OCI-LY1 (cell line): ENCODE data around the gene SSRP1.
"Not testable (repeated sequence)": the region's sequence is repeated elsewhere in the genome, so short reads cannot be mapped to it uniquely, and the experiment has no call there.

Source experiments
- H2AFZ ChIP-seq: fragments of 200-600 bp; sonication (generic), shearing (Covaris generic); 2 replicates; pipeline ENCODE4 v1.6.0; 2014; ENCODE audit warnings: antibody characterized with exemption, mild to moderate bottlenecking, low read length
- H3F3A ChIP-seq: fragments of 200-600 bp; sonication (generic), shearing (Covaris generic); 2 replicates; pipeline ENCODE4 v1.6.0; 2014; ENCODE audit warnings: mild to moderate bottlenecking, antibody characterized with exemption, low read length, moderate library complexity; ENCODE audit not compliant: insufficient read depth
- H3K27ac ChIP-seq: fragments of 200-600 bp; sonication (generic); 2 replicates; pipeline ENCODE4 v1.5.1; 2014; ENCODE audit warnings: low read length, mixed run types, mild to moderate bottlenecking, low read depth; ENCODE audit not compliant: poor library complexity, severe bottlenecking
- H3K27me3 ChIP-seq: fragments of 200-600 bp; sonication (generic); 2 replicates; pipeline ENCODE4 v1.6.0; 2014; ENCODE audit warnings: antibody characterized with exemption, mild to moderate bottlenecking, low read length, moderate library complexity; ENCODE audit not compliant: insufficient read depth
- H3K36me3 ChIP-seq: fragments of 200-600 bp; sonication (generic); 2 replicates; pipeline ENCODE4 v1.6.1; 2014; ENCODE audit warnings: mild to moderate bottlenecking, antibody characterized with exemption, low read length, moderate library complexity, mixed read lengths; ENCODE audit not compliant: insufficient read depth
- H3K4me1 ChIP-seq: fragments of 200-600 bp; sonication (generic); 2 replicates; pipeline ENCODE4 v1.5.1; 2014; ENCODE audit warnings: mild to moderate bottlenecking, low read length, moderate library complexity; ENCODE audit not compliant: insufficient read depth, severe bottlenecking
- H3K4me2 ChIP-seq: fragments of 200-600 bp; sonication (generic), shearing (Covaris generic); 2 replicates; pipeline ENCODE4 v1.6.1; 2014; ENCODE audit warnings: low read length
- H3K4me3 ChIP-seq: fragments of 200-600 bp; sonication (generic); 2 replicates; pipeline ENCODE4 v1.5.1; 2014; ENCODE audit warnings: low read length, low read depth, mild to moderate bottlenecking, mixed read lengths; ENCODE audit not compliant: poor library complexity, severe bottlenecking
- H3K79me2 ChIP-seq: fragments of 200-600 bp; shearing (Covaris generic); 2 replicates; pipeline ENCODE4 v1.6.1; 2016; ENCODE audit warnings: mixed run types, low read length, mixed read lengths; ENCODE audit not compliant: insufficient read depth
- H3K9ac ChIP-seq: fragments of 200-600 bp; sonication (generic), shearing (Covaris generic); 2 replicates; pipeline ENCODE4 v1.6.1; 2014; ENCODE audit warnings: mild to moderate bottlenecking, low read length, mixed read lengths
- H3K9me2 ChIP-seq: fragments of 200-600 bp; sonication (generic), shearing (Covaris generic); 2 replicates; pipeline ENCODE4 v1.6.1; 2014; ENCODE audit warnings: low read depth, mild to moderate bottlenecking, low read length, mixed read lengths
- H3K9me3 ChIP-seq: fragments of 200-600 bp; shearing (Covaris generic); 2 replicates; pipeline ENCODE4 v1.6.1; 2014; ENCODE audit warnings: low read length, mixed read lengths
- H4K20me1 ChIP-seq: fragments of 200-600 bp; sonication (generic), shearing (Covaris generic); 2 replicates; pipeline ENCODE4 v1.6.0; 2016; ENCODE audit warnings: mild to moderate bottlenecking, low read length; ENCODE audit not compliant: insufficient read depth
- EZH2 ChIP-seq: fragments of 200-600 bp; sonication (generic), shearing (Covaris generic); IDR thresholded peaks from 2 replicates; pipeline ENCODE4 v1.8.0; 2017; ENCODE audit warnings: borderline replicate concordance, mixed run types, mild to moderate bottlenecking, antibody characterized with exemption, low read length, moderate library complexity, mixed read lengths
- TF ChIP-seq, protein P1 (sequence below): fragments of 200-600 bp; sonication (generic), shearing (Covaris generic); IDR thresholded peaks from 2 replicates; pipeline ENCODE4 v1.5.1; 2017; ENCODE audit warnings: mild to moderate bottlenecking, antibody characterized with exemption, low read length, moderate library complexity, mixed read lengths

SSRP1 gene

GRCh38 chr11:57361926-57362325 lies 26.2 kb upstream of the SSRP1 start:
- Histone ChIP-seq H3K9ac (no peak overlapping the region), H3K4me3 (no peak overlapping the region), H3K9me3 (no peaks in the 10 kb centered on the region), H3K4me2 (no peak overlapping the region), H3K27me3 (no peaks in the 10 kb centered on the region), H3F3A (no peaks in the 10 kb centered on the region), H3K36me3 (no peaks in the 10 kb centered on the region), H4K20me1 (no peaks in the 10 kb centered on the region), H3K79me2 (no peaks in the 10 kb centered on the region), H3K4me1 (no peaks in the 10 kb centered on the region), H2AFZ (no peak overlapping the region), H3K9me2 (no peaks in the 10 kb centered on the region), H3K27ac (no peak overlapping the region)
- TF ChIP-seq, protein P1, sequence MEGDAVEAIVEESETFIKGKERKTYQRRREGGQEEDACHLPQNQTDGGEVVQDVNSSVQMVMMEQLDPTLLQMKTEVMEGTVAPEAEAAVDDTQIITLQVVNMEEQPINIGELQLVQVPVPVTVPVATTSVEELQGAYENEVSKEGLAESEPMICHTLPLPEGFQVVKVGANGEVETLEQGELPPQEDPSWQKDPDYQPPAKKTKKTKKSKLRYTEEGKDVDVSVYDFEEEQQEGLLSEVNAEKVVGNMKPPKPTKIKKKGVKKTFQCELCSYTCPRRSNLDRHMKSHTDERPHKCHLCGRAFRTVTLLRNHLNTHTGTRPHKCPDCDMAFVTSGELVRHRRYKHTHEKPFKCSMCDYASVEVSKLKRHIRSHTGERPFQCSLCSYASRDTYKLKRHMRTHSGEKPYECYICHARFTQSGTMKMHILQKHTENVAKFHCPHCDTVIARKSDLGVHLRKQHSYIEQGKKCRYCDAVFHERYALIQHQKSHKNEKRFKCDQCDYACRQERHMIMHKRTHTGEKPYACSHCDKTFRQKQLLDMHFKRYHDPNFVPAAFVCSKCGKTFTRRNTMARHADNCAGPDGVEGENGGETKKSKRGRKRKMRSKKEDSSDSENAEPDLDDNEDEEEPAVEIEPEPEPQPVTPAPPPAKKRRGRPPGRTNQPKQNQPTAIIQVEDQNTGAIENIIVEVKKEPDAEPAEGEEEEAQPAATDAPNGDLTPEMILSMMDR: no peak
- TF ChIP-seq EZH2: no peak

- not testable (repeated sequence) for H3K79me2 ChIP-seq, H3K9me3 ChIP-seq, H2AFZ ChIP-seq, H3K4me1 ChIP-seq, H3F3A ChIP-seq, H3K27ac ChIP-seq, H3K9ac ChIP-seq, H3K9me2 ChIP-seq, H3K4me3 ChIP-seq, H4K20me1 ChIP-seq, H3K27me3 ChIP-seq, H3K36me3 ChIP-seq, H3K4me2 ChIP-seq
These were observed 25.7 kb upstream of the SSRP1 start for GRCh38 chr11:57361420-57361819.

DNA sequence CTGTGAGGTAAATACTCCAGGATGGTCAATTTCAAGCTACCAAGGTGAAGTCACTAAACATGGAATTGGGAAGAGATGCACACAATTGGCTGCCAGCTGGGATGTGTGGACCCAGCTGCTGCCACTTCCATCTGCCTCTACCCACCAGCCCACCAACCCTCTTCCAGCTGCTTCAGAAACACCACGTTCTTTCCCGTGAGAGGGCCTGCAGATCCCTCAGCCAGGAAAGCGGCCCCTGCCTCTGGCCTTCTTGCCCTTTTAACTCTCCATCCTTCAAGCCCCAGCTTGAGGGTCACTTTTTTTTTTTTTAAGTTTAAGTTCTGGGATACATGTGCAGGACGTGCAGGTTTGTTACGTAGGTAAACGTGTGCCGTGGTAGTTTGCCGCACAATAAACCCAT lies 25.3 kb upstream of the SSRP1 start:
- Histone ChIP-seq H3K9ac (no peak overlapping the region), H3K27ac (no peak overlapping the region), H3K27me3 (no peaks in the 10 kb centered on the region), H3F3A (no peaks in the 10 kb centered on the region), H3K4me1 (no peaks in the 10 kb centered on the region), H2AFZ (no peak overlapping the region), H3K79me2 (no peaks in the 10 kb centered on the region), H3K36me3 (no peaks in the 10 kb centered on the region), H4K20me1 (no peaks in the 10 kb centered on the region), H3K9me3 (no peaks in the 10 kb centered on the region), H3K4me3 (no peak overlapping the region), H3K9me2 (no peaks in the 10 kb centered on the region), H3K4me2 (no peak overlapping the region)
- TF ChIP-seq, protein P1: no peak
- no peak for TF ChIP-seq EZH2

GRCh38 chr11:57359896-57360690 lies 24.4 kb upstream of the SSRP1 start:
- no peaks in the 10 kb centered on the region for H3K36me3 ChIP-seq
- no peaks in the 10 kb centered on the region for H3K79me2 ChIP-seq
- H3K9me3 ChIP-seq: no peaks in the 10 kb centered on the region
- H3K4me3 ChIP-seq: no peak overlapping the region
- H3K4me2 ChIP-seq: no peak overlapping the region
- H3K9me2 ChIP-seq: no peaks in the 10 kb centered on the region
- H2AFZ ChIP-seq: no peak overlapping the region
- H3K27ac ChIP-seq: no peak overlapping the region
- no peaks in the 10 kb centered on the region for H3F3A ChIP-seq
- no peaks in the 10 kb centered on the region for H4K20me1 ChIP-seq
- no peaks in the 10 kb centered on the region for H3K4me1 ChIP-seq
- no peak overlapping the region for H3K9ac ChIP-seq
- TF ChIP-seq EZH2: no peak
- TF ChIP-seq, protein P1: no peak
- H3K27me3 ChIP-seq: no peaks in the 10 kb centered on the region
